Medulla oblongata (tissue), 1 donor: ENCODE data around the gene APOB.

Experiments used
- DNase-seq: peaks from one replicate; pipeline ENCODE4 v3.0.0-alpha.2; 2015; ENCODE audit errors: extremely low spot score

Gene APOB, protein sequence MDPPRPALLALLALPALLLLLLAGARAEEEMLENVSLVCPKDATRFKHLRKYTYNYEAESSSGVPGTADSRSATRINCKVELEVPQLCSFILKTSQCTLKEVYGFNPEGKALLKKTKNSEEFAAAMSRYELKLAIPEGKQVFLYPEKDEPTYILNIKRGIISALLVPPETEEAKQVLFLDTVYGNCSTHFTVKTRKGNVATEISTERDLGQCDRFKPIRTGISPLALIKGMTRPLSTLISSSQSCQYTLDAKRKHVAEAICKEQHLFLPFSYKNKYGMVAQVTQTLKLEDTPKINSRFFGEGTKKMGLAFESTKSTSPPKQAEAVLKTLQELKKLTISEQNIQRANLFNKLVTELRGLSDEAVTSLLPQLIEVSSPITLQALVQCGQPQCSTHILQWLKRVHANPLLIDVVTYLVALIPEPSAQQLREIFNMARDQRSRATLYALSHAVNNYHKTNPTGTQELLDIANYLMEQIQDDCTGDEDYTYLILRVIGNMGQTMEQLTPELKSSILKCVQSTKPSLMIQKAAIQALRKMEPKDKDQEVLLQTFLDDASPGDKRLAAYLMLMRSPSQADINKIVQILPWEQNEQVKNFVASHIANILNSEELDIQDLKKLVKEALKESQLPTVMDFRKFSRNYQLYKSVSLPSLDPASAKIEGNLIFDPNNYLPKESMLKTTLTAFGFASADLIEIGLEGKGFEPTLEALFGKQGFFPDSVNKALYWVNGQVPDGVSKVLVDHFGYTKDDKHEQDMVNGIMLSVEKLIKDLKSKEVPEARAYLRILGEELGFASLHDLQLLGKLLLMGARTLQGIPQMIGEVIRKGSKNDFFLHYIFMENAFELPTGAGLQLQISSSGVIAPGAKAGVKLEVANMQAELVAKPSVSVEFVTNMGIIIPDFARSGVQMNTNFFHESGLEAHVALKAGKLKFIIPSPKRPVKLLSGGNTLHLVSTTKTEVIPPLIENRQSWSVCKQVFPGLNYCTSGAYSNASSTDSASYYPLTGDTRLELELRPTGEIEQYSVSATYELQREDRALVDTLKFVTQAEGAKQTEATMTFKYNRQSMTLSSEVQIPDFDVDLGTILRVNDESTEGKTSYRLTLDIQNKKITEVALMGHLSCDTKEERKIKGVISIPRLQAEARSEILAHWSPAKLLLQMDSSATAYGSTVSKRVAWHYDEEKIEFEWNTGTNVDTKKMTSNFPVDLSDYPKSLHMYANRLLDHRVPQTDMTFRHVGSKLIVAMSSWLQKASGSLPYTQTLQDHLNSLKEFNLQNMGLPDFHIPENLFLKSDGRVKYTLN (N-terminal part only)

DNA sequence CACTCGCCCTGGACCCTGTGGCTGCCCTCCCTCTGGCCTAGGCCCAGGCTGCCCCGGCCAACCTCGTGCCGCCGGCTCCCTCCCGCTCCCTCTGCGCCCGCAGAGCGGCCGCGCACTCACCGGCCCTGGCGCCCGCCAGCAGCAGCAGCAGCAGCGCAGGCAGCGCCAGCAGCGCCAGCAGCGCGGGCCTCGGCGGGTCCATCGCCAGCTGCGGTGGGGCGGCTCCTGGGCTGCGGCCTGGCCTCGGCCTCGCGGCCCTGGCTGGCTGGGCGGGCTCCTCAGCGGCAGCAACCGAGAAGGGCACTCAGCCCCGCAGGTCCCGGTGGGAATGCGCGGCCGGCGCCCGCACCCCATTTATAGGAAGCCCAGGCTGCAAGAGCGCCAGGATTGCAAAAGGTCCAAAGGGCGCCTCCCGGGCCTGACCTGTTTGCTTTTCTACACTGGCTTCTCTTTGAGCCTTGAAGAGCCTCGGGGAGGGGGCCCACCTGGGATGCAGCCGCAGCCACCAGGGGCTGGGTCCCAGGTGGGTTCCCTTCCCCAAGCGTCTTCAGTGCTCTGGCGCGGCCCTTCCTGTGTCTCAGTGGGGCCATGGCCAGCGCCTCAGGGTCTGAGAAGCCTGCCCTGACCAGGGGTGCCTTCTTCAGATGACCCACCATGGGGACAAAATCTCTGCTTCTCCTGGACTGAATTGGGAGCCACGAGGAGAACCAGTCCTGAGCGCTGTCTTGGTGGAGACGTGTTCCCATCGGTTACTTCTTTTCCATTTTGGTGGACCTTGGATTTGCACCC, at the start of gene APOB:
TSS of gene APOB (minus strand) at position 330 of the 789 bp plus-strand sequence. CDS start at position 202, 128 bp downstream.
- DNase-seq = no peak

DNA sequence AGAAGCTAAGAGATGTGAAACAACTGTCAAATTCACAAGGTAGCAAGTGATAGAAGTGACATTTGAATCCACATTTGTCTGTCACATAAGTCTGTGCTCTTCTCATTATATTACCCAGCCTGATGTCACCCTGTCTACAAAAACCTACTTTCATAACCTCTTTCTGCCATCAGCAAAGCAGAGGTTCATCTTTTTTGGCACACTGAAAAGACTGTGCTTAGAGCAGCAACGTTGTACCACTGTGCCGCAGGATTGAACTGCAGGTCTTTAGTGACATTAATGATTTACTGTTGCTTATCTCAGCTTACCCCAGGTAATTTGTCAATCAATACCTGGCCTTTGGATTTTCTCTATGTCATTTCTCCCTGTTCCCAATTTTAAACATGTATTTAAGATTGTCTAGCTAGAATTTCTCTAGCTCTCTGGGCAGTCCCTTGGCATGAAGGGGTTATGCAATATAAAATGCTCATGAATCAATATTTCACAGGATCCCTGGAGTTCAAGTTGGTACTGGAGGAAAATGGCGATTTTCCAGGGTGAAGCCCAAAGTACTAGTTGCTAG, 48.5 kb upstream of the APOB start:
- DNase-seq = no peak

DNA sequence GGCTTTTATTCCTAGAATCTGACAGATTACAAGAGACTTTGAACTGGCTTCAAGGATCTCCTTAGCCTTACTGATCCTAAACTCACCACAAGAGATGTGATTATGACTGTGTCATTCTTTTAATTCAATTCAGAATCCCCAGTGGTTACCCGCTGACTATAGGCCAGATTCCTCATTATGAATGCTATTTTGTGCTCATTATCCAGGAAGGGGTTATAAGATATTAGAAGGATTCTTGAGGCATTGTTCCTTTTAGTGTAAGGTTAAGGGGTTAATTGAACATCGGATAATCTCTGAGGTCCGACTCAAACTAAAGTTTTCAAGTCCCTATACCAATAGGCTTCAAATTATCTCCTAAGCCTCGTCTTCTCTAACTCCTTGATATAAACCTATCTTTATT, 40.5 kb upstream of the APOB start:
- no peak for DNase-seq

DNA sequence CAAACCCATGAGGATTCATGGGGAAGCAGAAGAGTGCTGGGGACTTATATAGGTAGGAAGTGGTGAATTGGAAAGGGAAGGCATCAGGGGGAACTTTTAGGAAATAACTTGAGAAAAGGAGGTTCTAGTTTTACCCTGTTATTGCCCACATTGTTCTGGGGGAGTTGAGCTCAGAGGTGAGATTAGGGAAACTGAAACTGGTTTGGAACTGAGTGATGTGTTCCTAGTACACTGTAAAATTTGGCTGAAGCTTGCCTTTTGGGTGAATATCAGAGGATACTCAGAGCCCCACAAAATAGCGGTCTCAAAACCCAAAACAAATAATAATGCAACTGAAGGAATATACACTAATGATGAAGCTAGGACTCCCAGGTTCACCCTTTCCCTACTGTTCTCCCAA, 39.6 kb upstream of the APOB start:
- no peak for DNase-seq

DNA sequence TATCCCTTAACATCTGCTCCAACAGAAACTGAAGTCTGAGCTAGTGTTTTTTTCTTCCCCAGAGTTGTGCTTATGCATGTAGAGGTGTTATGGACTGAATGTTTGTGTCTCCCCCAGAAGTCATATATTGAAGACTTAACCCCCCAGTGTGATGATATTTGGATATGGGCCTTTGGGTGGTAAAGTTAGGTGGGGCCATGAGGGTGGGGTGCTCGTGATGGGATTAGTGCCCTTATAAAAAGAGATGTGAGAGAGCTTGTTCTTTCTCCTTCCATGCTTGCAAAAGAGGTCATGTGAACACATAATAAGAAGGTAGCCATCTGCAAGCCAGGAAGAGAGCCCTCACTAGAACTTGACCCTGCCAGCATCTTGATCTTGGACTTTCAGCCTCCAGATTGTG, 34.4 kb upstream of the APOB start:
- DNase-seq = no peak

DNA sequence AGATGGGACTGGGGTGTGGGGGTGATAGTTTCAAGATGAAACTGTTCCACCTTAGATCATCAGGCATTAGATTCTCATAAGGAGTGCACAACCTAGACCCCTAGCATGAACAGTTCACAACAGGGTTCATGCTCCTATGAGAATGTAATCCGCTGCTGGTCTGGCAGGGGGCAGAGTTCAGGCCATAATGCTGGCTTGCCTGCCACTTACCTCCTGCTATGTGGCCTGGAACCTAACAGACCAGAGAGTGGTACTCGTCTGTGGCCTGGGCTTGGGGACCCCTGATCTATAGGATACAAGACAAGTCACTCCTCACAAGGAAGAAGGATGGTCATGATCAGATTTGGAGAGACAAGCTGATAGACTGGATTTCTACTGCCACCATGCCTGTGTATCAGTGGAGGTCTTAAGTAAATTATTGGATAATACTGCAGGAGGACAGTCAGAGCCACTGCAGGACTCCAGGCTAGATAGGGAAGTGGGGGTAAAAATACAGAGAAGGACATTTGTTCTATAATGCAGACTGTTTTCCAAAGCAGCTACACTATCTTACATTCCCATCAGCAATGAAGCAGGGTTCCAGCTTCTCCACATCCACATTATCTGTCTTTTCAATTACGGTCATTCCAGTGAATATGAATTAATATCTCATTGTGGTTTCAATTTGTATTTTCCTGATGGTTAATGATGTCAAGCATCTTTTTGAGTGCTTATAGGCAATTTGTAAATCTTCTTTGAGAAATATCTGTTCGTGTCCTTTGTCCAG, 28.8 kb upstream of the APOB start:
- no peak for DNase-seq

DNA sequence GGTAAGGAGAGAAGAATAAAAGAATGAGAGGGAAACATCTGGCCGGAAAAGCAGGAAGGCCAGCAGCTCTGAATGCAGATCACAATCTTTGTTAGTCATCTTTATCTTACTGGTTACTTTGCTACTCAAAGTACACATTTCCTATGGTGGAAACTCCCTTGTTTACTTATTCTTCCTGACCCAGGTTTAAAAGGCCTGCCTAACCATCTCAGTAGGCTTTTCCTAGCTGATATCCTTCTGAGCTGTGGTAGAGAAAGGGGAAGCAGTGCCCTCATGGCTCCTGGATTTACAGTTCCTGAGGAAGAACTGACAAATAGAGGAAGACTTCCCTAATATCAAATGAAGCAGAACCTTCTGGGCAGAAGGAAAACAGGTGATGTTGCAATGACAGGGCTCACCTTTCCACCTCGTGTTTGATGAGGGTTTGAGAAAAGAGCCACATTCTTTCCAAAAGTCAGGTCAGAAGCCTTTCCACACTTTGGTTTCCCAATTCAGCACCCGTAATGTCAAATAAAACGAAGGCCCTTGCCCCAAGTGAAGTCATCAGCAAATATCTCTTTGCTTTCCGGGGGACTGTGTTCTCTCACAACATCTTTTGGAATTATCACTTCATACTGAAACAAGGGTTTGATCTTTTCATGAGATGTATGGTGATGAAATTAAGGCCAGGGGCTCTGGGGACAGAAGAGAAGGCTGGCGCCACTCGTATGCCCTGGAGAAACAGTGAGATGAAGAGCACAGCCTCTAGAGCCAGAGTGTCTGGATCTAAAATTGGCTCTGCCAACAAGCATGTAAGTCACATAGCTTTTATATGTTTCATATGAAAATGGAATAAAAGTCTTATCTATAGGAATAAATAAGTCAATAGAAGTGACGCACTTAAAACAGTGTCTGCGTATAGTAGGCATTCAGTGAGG, 26.7 kb upstream of the APOB start:
- DNase-seq = no peak

DNA sequence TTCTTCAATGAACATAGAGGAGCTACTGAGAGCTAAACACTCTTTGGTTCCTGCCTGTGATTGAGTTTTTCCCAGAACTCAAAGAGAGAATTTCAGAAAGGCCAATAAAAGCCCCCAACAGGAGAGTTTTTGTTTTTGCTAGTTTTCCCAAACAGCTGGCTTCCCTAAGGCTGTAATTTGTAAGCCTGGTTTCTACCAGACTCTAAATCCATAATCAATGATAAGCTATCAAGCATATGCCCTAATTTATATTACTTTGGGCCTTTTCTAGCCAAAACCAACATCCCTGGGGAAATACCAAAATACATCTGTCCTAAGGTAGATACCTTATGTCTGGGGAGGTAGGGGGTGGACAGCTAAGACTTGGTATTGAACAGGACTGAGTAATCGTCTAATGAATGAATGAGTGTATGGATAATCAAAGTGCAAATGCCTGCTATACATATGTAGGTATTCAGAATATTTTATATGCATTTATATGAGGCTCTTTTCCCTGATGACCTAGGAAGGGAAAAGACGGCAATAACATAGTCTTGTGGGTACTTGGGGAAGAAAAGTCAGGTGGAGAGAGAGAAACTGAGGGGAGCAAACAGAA, 26.0 kb upstream of the APOB start:
- DNase-seq = no peak

DNA sequence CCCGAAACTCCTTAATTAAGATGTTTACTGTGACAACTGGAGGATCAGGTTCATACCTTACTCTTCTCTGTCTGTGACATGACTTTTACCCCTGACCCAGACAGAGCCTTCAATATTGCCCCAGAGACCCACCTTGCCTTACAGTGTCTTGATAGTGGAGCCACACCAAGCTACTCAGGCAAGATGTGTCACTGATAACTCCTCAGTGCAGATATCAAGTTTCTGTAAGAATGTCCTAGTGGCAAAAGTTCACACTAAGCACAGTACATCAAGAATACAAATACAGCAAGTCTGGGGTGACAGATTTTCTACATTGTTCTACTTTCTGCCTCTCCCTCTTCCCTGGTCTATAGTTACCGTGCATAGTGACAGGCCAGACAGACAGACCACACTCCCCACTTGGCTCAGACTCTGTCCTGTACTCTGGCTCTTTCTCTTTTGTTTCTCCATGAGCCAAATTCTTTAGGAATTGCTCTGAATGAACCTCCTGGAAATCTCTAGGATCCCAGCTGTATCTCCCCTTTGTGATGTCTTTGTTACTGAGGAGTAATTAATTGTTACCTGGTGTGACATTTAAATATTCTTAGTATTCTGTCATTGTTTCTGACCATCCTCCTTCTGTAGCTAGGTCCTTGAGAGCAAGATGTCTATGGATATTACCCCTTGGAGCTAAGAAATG, 24.1 kb upstream of the APOB start:
- DNase-seq = no peak

DNA sequence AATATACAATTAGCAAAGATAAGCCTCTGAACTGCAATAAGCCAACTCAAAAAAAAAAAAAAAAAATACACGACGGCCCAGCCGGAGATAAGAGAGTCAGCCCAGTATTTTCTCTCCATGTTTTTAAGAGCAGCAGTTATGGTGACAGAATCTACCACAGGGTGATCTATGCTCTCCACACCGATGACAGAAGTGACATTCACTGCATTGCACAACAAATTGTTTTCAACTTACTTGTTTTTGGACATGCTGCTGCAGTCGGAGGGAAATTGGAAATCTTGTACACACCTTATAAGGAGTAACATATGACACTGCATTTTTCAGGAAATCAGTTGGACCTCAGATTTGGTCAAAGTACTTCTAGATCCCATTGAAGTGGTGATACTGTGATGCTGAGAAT, 23.3 kb upstream of the APOB start:
- DNase-seq = no peak

DNA sequence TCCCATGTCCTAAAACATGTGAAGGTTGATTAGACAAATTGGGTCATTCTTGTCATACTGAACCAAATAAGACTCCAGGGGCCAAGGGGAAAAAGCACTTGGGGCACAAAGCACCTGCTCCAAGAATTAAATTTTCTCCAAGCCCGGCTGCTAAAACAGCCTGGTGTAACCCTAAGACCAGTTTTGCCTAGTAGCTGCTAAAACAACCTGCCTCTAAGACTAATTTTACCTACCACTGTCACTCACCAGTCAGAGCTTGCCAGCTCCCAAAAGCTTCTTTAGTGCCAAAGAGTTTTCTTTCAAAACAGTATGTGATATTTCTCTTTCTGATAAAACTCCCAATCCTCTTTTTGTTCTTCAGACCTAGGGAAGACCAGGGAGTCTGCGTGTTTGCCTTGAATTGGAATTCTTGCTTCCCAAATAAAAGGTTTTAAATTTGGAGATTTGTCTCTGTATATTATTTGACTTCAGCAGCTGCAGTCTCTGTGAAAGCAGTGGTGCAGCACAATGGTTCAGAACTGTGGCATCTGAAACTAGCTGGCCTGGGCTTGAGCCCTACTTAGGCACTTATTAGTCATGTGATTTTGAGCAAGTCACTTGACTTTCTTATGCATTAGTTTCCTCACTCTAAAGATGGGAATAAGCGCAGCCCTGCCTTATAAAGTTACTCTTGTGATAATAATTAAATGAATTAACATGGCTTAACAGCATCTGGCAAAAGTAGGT, 16.2 kb upstream of the APOB start:
- no peak for DNase-seq

DNA sequence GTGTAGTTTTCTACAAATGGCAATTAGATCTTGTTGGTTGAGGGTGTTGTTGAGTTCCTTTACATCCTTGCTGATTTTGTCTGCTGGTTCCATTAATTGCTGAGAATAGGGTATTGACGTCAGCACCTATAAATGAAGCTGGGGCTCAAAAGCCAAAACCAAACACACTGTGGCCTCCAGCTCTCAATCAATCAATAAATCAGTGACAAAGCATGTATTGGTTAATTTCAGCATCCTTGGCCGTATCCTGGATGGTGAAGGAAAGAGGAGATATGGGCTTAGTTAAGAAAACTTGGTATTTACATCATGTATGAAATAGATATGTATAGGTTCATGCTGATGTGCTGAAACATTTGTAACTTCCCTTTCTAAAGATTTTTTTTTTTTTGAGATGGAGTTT, 13.2 kb upstream of the APOB start:
- DNase-seq = no peak

DNA sequence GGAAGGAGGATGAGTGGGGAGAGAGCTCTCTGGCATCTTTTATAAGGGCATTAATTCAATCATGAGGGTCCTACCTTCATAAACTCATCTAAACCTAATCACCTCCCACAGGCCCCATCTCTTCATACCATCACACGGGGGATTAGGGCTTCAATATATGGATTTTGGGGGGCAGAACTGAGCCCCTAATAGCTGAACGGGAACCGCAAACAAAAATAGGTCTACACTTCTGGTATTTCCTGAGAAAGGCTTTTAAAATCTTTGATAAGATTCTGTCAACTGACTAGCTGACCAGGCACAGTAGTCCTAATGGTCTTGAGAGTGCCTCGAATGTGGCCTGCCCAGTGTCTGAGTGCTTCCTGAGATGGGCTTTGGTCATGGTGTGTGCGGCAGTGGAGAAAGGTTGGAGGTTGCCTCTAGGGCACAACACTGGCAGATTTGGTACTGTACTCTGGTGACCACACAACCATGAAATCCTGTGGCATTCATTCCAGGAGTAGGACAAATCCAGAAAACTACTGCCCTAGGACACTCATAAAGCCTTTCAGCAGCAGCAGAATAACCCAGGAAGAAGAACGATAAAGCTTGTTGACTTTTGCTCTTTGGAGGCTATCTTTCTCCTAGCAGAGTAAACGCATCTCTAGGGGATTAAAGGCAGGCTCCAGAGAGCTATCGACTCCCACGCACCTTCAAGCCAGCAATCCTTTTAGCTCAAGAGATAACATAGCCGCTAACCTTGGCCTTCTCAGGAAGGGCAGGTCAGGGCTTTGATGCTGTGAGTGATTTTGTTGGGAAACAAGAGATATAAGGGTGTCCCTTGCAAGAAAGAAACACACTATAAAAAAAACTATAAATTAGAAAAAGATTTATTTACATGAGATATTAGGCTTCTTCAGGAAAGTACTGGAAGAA, 12.3 kb upstream of the APOB start:
- no peak for DNase-seq

DNA sequence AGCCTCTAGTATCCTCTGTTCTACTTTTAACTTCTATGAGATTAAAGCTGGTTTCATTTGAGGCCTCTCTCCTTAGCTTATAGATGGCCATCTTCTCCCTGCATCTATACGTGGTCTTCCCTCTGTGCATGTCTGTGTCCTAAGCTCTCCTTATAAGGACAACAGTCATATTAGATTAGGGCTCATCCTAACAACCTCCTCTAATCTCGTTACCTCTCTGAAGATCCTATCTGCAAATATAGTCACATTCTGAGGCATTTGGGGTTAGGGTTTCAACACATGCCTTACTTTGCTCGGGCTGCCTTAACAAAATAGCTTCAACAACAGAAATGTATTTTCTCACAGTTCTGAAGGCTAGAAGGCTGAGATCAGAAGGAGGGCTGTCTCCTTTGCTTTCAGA, 11.6 kb upstream of the APOB start:
- DNase-seq = no peak

DNA sequence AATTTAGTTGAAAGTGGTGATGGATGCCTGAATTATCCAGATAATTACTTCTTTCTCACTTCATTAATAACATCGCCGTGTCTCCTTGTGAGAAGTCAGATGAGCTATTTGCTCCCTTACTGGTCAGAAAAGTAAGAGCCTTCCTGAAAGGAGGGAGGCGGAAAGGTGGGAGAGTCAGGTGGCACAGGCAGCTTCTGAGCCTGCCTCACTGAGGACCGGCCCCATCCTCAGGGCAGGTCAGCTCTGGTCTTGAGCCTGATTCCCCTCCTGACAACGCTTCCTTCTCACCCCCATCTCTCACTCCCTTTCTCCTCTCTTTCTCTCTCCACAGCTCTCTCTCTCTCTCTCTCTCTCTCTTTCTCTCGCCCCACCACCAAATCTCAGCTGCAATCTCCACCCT, 10.1 kb upstream of the APOB start:
- DNase-seq = no peak

DNA sequence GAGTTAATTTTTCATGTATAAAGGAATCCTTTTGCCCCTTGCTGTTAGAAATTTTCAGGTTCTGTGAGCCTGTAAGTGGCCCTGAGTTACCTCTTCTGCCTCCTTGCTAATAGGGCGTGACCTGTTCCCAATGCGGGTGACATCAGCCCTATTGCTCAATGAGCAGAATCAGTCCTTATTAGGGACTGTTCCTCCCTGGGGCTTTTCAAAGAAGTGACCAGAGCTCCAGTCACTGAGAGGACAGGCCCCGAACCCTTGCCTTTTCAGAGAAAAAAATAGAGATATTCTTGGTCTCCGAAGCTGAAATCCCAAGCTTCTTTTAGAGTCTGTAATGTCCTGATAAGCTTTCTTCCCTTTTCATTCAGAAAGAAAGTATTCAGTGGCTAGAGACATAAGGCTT, 8.2 kb upstream of the APOB start:
- no peak for DNase-seq
